DOHH2 (cell line): ENCODE measurements around the gene MEGF11.

ENCODE experiments used
- EZH2phosphoT487 ChIP-seq: fragments of 200-600 bp; sonication (generic); IDR thresholded peaks from 2 replicates; pipeline ENCODE4 v1.6.1; 2017; ENCODE audit warnings: borderline replicate concordance, mild to moderate bottlenecking, antibody characterized with exemption, low read length, moderate library complexity, mixed read lengths
- TF ChIP-seq, protein P1 (sequence below): fragments of 200-600 bp; sonication (generic); IDR thresholded peaks from one replicate; pipeline ENCODE4 v1.5.1; 2014; ENCODE audit warnings: antibody characterized with exemption, mild to moderate bottlenecking, low read depth, low read length; ENCODE audit not compliant: poor library complexity, severe bottlenecking

DNA sequence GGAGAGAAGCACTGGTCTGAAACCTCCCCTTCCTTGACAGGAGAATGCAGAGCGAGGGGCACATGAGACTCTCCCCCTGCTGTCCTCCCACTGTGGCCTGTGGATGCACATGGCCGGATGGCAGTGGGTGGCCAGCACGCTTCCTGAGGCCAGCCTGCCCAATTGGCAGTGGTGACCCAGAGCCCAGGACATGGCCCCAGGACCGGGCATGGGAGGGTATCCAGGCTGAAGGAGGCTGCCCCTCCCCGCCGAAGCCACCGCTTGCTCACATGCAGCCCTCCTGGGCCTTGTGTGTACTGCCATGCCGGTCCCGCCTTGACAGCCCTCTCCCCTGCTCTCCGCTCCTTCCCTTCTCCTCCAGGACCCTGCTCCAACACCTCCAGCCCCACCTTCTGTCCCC, 100.9 kb downstream of the MEGF11 start:
- TF ChIP-seq, protein P1, sequence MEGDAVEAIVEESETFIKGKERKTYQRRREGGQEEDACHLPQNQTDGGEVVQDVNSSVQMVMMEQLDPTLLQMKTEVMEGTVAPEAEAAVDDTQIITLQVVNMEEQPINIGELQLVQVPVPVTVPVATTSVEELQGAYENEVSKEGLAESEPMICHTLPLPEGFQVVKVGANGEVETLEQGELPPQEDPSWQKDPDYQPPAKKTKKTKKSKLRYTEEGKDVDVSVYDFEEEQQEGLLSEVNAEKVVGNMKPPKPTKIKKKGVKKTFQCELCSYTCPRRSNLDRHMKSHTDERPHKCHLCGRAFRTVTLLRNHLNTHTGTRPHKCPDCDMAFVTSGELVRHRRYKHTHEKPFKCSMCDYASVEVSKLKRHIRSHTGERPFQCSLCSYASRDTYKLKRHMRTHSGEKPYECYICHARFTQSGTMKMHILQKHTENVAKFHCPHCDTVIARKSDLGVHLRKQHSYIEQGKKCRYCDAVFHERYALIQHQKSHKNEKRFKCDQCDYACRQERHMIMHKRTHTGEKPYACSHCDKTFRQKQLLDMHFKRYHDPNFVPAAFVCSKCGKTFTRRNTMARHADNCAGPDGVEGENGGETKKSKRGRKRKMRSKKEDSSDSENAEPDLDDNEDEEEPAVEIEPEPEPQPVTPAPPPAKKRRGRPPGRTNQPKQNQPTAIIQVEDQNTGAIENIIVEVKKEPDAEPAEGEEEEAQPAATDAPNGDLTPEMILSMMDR: no peak
- no peak for TF ChIP-seq EZH2phosphoT487
